GM18870 (cell line): ENCODE measurements around the gene IL12RB1.
"Not testable (repeated sequence)": the region's sequence is repeated elsewhere in the genome, so short reads cannot be mapped to it uniquely, and the experiment has no call there.

Source experiments
- ATAC-seq: cut with Tn5 transposase; IDR thresholded peaks from one replicate; pipeline ENCODE4 v1.9.1; 2021; ENCODE audit warnings: moderate library complexity; ENCODE audit not compliant: unreplicated experiment

Gene IL12RB1

GRCh38 chr19:18090545-18091216, 3.9 kb upstream of the IL12RB1 start:
- ATAC-seq: no peak

GRCh38 chr19:18089726-18090125, 3.0 kb upstream of the IL12RB1 start:
- ATAC-seq: no peak

- ATAC-seq: not testable (repeated sequence)
Observed at GRCh38 chr19:18089096-18089541, 2.4 kb upstream of the IL12RB1 start.

DNA sequence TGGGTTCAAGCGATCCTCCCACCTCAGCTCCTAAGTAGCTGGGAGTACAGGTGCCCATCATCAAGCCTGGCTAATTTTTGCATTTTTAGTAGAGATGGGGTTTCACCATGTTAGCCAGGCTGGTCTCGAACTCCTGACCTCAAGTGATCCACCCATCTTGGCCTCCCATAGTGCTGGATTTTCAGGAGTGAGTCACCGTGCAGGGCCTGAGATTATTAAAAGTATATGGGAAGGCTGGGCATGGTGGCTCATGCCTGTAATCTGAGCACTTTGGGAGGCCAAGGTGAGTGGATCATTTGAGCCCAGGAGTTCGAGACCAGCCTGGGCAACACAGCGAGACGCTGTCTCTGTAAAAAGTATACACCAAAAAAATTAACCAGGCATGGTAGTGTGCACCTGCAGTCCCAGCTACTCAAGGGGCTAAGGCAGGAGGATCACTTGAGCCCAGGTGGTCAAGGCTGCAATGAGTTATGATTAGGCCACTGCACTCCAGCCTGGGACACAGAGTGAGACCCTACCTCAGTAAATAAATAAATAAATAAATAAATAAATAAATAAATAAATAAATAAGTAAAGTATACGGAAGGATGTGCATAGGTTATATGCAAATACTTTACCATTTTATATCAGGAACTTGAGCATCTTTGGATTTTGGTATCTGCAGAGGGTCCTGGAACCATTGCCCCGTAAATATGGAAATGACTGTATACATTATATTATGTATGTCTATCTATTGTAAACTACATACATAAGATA, 854 bp downstream of the IL12RB1 start:
- no peak for ATAC-seq

DNA sequence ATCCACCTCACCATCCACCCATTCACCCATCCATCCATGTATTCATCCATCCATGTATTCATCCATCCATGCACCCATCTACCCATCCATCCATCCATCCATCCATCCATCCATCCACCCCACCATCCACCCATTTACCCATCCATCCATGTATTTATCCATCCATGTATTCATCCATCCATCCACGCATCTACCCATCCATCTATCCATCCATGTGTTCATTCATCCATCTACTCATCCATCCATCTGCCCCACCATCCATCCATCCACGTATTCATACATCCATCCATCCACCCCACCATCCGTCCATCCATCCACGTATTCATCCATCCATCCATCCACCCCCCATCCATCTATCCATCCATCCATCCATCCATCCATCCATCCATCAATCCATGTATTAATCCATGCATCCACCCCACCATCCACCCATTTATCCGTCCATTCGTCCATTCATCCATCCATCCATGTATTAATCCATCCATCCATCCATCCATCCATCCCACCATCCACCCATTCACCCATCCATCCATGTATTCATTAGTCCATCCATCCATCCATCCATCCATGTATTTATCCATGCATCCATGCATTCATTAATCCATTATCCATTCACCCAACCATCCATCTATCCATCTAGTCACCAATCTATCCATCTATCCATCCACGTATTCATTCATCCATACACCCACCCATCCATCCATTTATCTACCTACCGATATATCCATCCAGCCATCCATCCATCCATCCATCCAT, 2.6 kb downstream of the IL12RB1 start:
- ATAC-seq: no peak

DNA sequence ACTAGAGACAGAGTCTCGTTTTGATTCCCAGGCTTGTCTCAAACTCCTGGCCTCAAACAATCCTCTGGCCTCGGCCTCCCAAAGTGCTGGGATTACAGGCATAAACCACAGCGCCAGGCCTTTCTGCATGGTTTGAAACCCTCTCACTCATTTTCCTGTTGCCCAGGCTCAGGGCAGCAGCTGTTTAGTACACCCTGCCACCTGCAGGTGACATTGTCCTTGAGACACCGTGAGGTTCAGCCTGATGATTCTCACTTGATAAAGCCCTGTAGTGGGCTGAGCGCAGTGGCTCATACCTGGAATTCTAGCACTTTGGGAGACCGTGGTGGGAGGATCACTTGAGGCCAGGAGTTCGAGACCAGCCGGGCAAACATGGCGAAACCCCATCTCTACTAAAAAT, 12.5 kb downstream of the IL12RB1 start:
- no peak for ATAC-seq

- no peak for ATAC-seq
Observed at GRCh38 chr19:18073197-18073596, 13.5 kb downstream of the IL12RB1 start.

DNA sequence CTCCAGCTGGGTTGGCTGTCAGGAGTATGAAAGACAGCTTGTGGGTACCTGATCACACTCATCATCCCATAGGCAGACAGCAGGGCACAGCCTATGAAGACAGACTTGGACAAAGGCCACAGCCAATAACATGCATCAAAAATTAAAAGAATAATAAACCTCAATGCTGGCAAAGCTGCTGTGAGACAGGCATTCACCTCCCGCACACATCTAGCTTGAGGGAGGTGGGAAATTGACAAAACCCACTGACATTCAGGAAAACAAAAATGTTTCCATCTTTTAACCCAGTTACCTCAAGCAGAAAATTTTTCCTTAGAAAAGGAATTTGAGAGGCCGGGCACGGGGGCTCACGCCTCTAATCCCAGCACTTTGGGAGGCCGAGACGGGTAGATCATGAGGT, 14.4 kb downstream of the IL12RB1 start:
- ATAC-seq: no peak

GRCh38 chr19:18070181-18070580, 16.6 kb downstream of the IL12RB1 start:
- no peak for ATAC-seq

DNA sequence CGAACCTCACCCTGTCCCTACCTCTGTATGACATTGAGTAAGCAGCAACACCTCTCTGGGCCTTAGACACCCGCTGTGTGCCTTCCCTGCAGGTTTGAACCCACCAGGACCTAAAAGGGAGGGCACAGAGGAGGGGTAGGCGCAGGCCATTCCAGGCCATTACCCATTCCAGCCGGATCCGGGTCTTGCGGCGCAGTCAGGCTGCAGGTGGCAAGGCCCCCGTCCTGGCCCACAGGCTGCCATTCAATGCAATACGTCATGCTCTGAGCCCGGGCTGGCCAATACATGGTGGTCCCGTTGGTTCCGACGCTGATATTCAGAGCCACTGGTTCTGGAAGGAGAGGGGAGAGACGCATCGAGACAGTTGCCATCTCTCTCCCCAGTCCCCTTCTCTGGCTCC, 17.4 kb downstream of the IL12RB1 start:
- ATAC-seq: no peak

- no peak for ATAC-seq
Observed at GRCh38 chr19:18068395-18068794, 18.3 kb downstream of the IL12RB1 start.

DNA sequence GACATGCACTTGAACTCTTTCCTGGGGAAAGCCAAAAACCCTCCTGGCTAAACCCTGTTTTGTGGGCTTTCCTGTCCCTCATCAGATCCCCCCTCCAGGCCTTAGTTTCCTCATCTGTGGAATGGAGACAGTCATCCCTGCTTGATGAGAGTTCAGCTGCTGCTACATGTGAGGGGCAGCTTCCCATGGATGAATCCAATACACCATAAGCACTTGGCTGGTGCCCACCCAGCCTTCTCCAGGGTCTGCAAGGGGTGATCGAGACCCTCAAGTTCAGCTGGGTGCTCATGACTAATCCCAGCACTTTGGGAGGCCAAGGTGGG, 21.6 kb downstream of the IL12RB1 start:
- ATAC-seq: no peak

GRCh38 chr19:18063463-18063862, 23.3 kb downstream of the IL12RB1 start:
- no peak for ATAC-seq

- ATAC-seq: no peak
Observed at GRCh38 chr19:18062028-18062427, 24.7 kb downstream of the IL12RB1 start.

GRCh38 chr19:18060472-18060871, 26.3 kb downstream of the IL12RB1 start:
- ATAC-seq: no peak

DNA sequence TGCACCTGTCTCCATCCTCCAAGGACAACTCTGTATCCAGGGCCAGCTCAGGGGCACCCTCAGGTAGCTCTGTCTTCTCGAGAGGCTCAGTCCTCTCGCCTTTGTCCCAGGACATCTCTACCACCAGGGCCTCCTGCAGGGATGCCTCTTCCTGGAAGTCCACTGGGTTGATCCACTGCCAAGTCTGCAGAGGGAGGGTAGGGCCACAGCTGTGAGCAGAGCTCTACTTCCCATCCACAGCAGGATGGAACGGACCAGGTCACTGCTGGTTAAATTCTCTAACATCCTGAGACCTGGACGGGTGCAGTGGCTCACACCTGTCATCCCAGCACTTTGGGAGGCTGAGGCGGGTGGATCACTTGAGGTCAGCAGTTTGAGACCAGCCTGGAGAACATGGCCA, 26.8 kb downstream of the IL12RB1 start:
- no peak for ATAC-seq

DNA sequence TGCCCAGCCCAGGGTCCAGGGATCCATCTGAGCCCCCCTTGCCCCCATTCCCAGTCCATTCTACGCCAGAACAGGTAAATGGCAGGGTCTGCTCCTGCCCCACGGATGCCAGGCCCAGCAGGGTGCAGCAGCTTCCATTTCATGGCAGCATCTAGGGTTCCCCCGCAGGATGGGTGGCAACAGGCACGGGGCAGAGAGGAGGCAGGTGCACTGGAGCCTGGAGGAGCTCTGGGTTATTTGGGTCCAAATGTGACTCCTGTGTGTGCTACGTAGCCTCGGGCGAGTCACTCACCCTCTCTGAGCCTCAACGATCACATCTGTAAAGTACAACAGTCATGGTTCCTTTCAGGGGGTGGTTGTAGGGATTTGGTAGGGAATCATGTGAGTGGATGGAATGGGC, 27.4 kb downstream of the IL12RB1 start:
- no peak for ATAC-seq

DNA sequence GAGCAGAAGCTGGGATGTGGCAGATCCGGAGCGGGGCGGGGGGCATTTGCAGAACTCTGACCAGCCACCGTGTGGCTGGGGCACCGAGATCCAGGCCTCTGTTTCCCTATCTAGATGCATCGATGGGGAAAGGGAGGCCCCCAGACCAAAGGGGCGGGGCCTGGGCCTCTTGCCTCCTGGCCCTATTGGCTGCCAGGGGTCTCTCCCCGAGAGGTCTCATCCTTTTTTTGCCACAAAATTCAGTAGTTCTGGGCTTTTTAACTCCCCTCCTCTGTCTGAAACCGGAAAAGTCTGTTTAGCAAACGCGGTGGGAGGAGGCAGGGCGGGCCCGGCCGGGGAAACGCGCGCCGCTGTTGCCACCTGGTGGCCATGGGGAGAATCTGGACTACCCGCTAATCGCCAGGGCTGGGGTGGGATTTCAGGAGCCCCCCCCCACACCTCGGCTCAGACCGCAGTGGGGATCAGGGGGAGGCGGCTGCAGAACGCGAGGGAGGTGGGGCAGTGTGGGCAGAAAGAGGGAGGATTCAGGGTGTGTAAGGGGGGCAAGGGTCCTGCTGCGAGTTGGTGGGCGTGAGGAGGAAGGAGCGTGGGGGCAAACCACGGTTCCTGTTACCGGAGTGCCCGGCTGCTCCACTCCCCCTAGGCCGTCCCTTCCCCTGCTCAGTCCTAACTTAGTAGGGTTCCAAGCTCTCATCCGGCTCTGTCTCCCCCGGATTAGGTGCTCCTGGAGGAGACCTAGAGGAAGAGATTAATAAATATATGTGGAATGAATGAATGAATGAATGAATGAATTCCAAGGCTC, 28.3 kb downstream of the IL12RB1 start:
- no peak for ATAC-seq

DNA sequence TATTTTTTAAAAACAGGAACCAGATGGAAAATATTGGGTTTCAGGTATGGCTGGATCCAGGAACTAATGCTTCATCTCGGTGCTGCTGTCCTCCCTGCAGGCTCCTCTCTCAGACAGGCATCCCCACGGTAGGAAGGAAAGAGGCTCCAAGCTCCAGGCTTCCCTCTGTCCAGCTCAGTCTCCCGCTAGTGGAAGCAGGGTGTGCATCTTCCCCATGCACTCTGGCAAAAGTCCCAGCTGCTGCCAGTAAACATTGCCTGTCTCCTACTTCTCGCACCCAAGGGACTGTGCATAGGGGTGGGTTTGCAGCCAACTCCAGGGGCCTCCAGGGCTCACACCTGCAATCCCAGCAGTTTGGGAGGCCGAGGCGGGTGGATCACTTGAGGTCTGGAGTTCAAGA, 29.2 kb downstream of the IL12RB1 start:
- no peak for ATAC-seq

GRCh38 chr19:18055967-18056366, 30.8 kb downstream of the IL12RB1 start:
- ATAC-seq: no peak

DNA sequence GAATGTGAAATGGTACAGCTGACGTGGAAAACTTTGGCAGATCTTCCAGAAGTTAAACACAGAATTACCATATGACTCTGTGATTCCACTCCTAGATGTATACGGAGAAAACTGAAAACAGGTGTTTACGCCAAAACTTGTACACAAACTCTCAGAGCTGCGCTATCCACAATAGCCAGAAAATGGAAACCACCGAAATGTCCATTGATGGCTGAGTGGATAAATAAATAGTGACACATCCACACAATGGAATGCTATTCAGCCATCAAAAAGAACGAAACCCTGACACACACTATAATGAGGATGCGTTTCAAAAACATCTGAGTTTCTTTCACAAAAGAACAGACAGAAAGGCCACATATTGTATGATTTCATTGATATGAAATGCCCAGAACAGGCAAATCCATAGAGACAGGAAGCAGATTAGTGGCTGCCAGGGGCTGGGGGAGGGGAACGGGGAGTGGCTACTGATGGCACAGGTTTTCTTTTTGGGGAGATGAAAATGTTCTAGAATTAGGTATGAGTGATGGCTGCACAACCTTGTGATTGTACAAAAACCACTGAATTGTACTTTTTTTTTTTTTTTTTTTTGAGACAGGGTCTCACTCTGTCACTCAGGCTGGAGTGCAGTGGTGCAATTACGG, 33.0 kb downstream of the IL12RB1 start:
- no peak for ATAC-seq
